Mesendoderm (in vitro differentiated cells): ENCODE measurements around the gene EFEMP1.

Experiments used
- DNase-seq: peaks from one replicate; pipeline ENCODE4 v3.0.0; 2013
- H2AK5ac ChIP-seq: 2 replicates; pipeline ENCODE4 v1.6.1; 2013; ENCODE audit warnings: low read length, inconsistent platforms
- H2BK120ac ChIP-seq: 2 replicates; pipeline ENCODE4 v1.6.1; 2013; ENCODE audit warnings: low read depth, mild to moderate bottlenecking, low read length, moderate library complexity, mixed read lengths
- H2BK15ac ChIP-seq: replicated peaks from 2 replicates; pipeline ENCODE4 v1.6.1; 2013; ENCODE audit warnings: low read depth, mild to moderate bottlenecking, moderate library complexity
- H2BK5ac ChIP-seq: 2 replicates; pipeline ENCODE4 v1.6.1; 2013; ENCODE audit warnings: low read length, inconsistent platforms
- H3K18ac ChIP-seq: 2 replicates; pipeline ENCODE4 v1.6.1; 2013; ENCODE audit warnings: mild to moderate bottlenecking, low read length, mixed read lengths
- H3K23ac ChIP-seq: one replicate; pipeline ENCODE4 v1.6.1; 2013; ENCODE audit warnings: low read length
- H3K27ac ChIP-seq: 2 replicates; pipeline ENCODE4 v1.5.1; 2013; ENCODE audit warnings: low read depth, mild to moderate bottlenecking, inconsistent platforms, low read length, moderate library complexity
- H3K27me3 ChIP-seq: 2 replicates; pipeline ENCODE4 v1.6.1; 2013; ENCODE audit warnings: low read length, control low read depth, mild to moderate bottlenecking, inconsistent platforms; ENCODE audit not compliant: insufficient read depth, poor library complexity
- H3K36me3 ChIP-seq: 2 replicates; pipeline ENCODE4 v1.6.1; 2013; ENCODE audit warnings: low read length, inconsistent platforms; ENCODE audit not compliant: control insufficient read depth, insufficient read depth
- H3K4ac ChIP-seq: one replicate; pipeline ENCODE4 v1.6.1; 2013; ENCODE audit warnings: low read depth, mild to moderate bottlenecking, low read length, moderate library complexity
- H3K4me1 ChIP-seq: 2 replicates; pipeline ENCODE4 v1.6.1; 2013; ENCODE audit warnings: low read depth, low read length, inconsistent platforms; ENCODE audit not compliant: control insufficient read depth
- H3K4me2 ChIP-seq: 2 replicates; pipeline ENCODE4 v1.6.1; 2013; ENCODE audit warnings: low read length
- H3K4me3 ChIP-seq: 2 replicates; pipeline ENCODE4 v1.5.1; 2013; ENCODE audit warnings: mild to moderate bottlenecking, low read length
- H3K56ac ChIP-seq: one replicate; pipeline ENCODE4 v1.6.1; 2013; ENCODE audit warnings: low read length
- H3K79me1 ChIP-seq: 2 replicates; pipeline ENCODE4 v1.6.1; 2013; ENCODE audit warnings: low read length, inconsistent platforms
- H3K79me2 ChIP-seq: 2 replicates; pipeline ENCODE4 v1.6.1; 2013; ENCODE audit warnings: mild to moderate bottlenecking, low read length; ENCODE audit not compliant: control insufficient read depth, insufficient read depth
- H3K9ac ChIP-seq: 2 replicates; pipeline ENCODE4 v1.6.1; 2013; ENCODE audit warnings: low read length, inconsistent platforms
- H4K5ac ChIP-seq: one replicate; pipeline ENCODE4 v1.6.1; 2013; ENCODE audit warnings: low read length
- H4K8ac ChIP-seq: one replicate; pipeline ENCODE4 v1.6.1; 2013; ENCODE audit warnings: low read depth, mild to moderate bottlenecking, control low read depth, low read length, moderate library complexity
- WGBS: extraction: QIAGEN DNeasy Blood & Tissue Kit; methylation state at CpG from one replicate; pipeline ENCODE4 v1.1.7; 2013; ENCODE audit warnings: low lambda C conversion rate, missing lambda C conversion rate; ENCODE audit not compliant: insufficient coverage; ENCODE audit errors: extremely low coverage; 5-methylcytosine and 5-hydroxymethylcytosine counted together

Gene EFEMP1

DNA sequence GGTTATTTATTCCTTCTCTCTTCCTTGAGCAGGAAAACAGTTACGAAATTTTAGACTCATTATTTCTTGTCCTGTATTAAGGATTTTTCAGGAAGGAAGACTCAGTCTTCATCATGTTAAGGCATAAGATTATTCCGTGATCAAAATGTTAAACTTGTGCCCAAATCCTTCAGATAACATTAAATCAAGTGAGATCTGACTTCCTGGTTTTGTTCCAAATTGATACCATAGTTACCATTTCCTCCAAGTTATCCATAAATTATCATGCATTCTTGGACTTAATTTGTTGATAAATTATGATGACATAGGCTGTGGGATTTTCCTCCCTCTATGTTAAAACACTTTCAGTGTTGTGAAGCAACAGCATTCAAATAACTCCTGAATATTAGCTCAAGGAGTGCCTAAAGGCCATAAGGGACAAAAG lies 31.9 kb downstream of the EFEMP1 start:
- no peak overlapping the region for H3K4ac ChIP-seq
- H3K18ac ChIP-seq, result no peak overlapping the region
- H3K4me2 ChIP-seq, result no peak overlapping the region
- no peak overlapping the region for H2BK120ac ChIP-seq
- no peak for DNase-seq
- no peak overlapping the region for H2BK15ac ChIP-seq
- H3K56ac ChIP-seq, result no peak overlapping the region
- H2AK5ac ChIP-seq, result no peak overlapping the region
- no peak overlapping the region for H2BK5ac ChIP-seq
- no peaks in the 10 kb centered on the region for H3K79me1 ChIP-seq
- H3K36me3 ChIP-seq, result no peaks in the 10 kb centered on the region
- no CpG with 5 or more reads among the region's 2 CpGs for WGBS
- H3K4me1 ChIP-seq, result no peaks in the 10 kb centered on the region
- no peaks in the 10 kb centered on the region for H3K79me2 ChIP-seq
- no peak overlapping the region for H3K23ac ChIP-seq
- H3K27ac ChIP-seq, result no peak overlapping the region
- no peak overlapping the region for H3K4me3 ChIP-seq
- H4K8ac ChIP-seq, result no peak overlapping the region
- H3K9ac ChIP-seq, result no peak overlapping the region
- H4K5ac ChIP-seq, result no peak overlapping the region
- H3K27me3 ChIP-seq, result no peaks in the 10 kb centered on the region

DNA sequence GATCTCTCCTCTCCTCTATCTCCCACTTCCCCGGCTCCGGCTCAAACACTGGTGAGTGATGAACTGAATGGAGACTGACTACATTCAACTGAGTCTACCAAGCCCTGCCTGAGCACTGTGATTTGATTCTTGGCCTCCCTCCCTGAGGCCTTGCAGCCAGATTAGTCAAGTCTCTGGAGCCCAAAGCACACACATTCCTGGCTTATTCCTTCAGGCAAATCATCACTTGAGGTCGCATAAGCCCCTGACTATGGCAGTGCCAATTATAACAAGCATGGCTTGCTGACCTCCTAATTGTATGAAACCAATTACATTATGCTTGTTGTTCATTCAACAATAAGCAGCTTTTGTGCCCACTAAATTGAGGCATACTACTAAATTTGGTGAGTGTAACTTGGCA lies 34.6 kb downstream of the EFEMP1 start:
- Histone ChIP-seq H3K23ac (no peak overlapping the region), H4K8ac (no peak overlapping the region), H2AK5ac (no peak overlapping the region), H3K27me3 (no peaks in the 10 kb centered on the region), H3K4me1 (no peaks in the 10 kb centered on the region), H3K9ac (no peak overlapping the region), H2BK120ac (no peak overlapping the region), H3K4ac (no peak overlapping the region), H3K4me3 (no peak overlapping the region), H2BK5ac (no peak overlapping the region), H3K36me3 (no peaks in the 10 kb centered on the region), H3K56ac (no peak overlapping the region), H3K79me2 (no peaks in the 10 kb centered on the region), H3K4me2 (no peak overlapping the region), H3K27ac (no peak overlapping the region), H4K5ac (no peak overlapping the region), H3K79me1 (no peaks in the 10 kb centered on the region), H2BK15ac (no peak overlapping the region), H3K18ac (no peak overlapping the region)
- WGBS, result no CpG with 5 or more reads among the region's 3 CpGs
- DNase-seq, result peak; percentile 31

DNA sequence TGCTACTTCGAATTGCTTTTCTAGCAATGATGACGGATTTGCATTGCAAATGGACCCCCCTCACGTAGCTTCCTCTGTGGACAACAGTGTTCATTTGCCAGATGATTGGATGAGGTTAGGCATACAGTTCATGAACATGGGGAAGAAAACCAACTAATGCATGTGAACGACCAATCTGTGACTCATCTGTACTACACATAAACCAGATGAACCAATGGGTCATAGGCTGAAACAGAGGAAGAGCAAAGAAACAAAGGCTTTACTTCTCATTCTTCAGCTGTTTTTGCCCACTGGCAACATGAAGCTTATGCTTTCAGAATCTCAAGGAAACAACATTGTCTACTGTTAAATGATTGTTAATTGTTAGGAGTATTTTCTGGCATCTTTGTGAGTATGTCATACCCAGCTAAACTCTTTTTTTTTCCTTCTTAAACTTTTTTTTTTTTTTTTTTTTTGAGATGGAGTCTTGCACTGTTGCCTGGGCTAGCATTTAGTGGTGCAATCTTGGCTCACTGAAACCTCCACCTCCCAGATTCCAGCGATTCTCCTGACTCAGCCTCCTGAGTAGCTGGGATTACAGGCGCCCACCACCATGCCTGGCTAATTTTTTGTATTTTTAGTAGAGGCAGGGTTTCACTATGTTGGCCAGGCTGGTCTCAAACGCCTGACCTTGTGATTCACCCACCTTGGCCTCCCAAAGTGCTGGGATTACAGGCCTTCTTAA lies 35.5 kb downstream of the EFEMP1 start:
- H3K27ac ChIP-seq, result no peak overlapping the region
- H3K79me1 ChIP-seq, result no peaks in the 10 kb centered on the region
- H2AK5ac ChIP-seq, result no peak overlapping the region
- H3K36me3 ChIP-seq, result no peaks in the 10 kb centered on the region
- DNase-seq, result no peak
- no peak overlapping the region for H3K56ac ChIP-seq
- no peak overlapping the region for H3K18ac ChIP-seq
- H3K9ac ChIP-seq, result no peak overlapping the region
- no peak overlapping the region for H3K4ac ChIP-seq
- no peaks in the 10 kb centered on the region for H3K27me3 ChIP-seq
- H2BK120ac ChIP-seq, result no peak overlapping the region
- no peak overlapping the region for H3K23ac ChIP-seq
- no peak overlapping the region for H3K4me2 ChIP-seq
- no peak overlapping the region for H3K4me3 ChIP-seq
- no peaks in the 10 kb centered on the region for H3K79me2 ChIP-seq
- no CpG with 5 or more reads among the region's 7 CpGs for WGBS
- no peak overlapping the region for H2BK5ac ChIP-seq
- no peaks in the 10 kb centered on the region for H3K4me1 ChIP-seq
- no peak overlapping the region for H4K8ac ChIP-seq
- no peak overlapping the region for H4K5ac ChIP-seq
- H2BK15ac ChIP-seq, result no peak overlapping the region

DNA sequence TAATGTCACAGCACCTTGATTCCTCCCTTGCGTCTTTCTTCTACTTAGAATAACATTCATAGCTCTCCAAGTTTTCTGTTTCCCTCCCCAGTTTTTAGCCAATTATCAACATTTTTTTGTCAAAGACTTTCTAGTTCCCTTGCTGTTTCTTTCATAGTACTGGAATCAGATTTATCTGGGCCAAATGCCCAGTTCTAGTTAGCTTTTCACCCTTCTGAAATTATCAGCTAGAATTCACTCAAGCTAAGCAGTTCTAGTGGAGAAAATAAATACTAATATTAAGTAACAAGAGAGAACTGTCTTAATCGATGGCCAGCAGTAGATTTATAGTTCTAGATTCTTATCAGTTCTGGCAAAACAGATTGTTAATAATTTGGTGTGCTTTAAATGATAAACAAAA lies 36.2 kb downstream of the EFEMP1 start:
- Histone ChIP-seq H2BK120ac (no peak overlapping the region), H4K8ac (no peak overlapping the region), H3K4ac (no peak overlapping the region), H3K4me2 (no peak overlapping the region), H3K4me3 (no peak overlapping the region), H3K4me1 (no peaks in the 10 kb centered on the region), H2BK5ac (no peak overlapping the region), H3K27ac (no peak overlapping the region), H2AK5ac (no peak overlapping the region), H3K18ac (no peak overlapping the region), H3K23ac (no peak overlapping the region), H2BK15ac (no peak overlapping the region), H3K36me3 (no peaks in the 10 kb centered on the region), H3K56ac (no peak overlapping the region), H3K9ac (no peak overlapping the region), H3K79me2 (no peaks in the 10 kb centered on the region), H3K27me3 (no peaks in the 10 kb centered on the region), H4K5ac (no peak overlapping the region), H3K79me1 (no peaks in the 10 kb centered on the region)
- WGBS, result no CpG with 5 or more reads among the region's 2 CpGs
- no peak for DNase-seq

DNA sequence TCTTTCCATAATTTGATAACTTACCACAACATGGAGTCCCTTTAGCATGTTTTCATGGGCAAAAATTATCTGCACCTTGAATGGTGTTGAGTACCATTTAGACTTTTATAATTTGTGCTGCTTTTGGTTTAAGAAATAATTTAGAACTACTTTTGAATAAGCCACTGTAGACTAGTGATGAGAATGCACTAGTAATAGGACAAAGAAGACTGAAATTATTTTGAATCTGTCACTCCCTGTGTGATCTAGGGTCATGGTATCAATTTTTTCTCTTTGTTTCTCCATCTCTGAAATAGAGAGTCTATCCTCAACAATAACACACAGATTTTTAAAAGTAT lies 37.7 kb downstream of the EFEMP1 start:
- Histone ChIP-seq H3K4me3 (no peak overlapping the region), H2AK5ac (no peak overlapping the region), H4K8ac (no peak overlapping the region), H2BK5ac (no peak overlapping the region), H4K5ac (no peak overlapping the region), H3K4ac (no peak overlapping the region), H3K79me1 (no peaks in the 10 kb centered on the region), H3K27ac (no peak overlapping the region), H3K9ac (no peak overlapping the region), H3K56ac (no peak overlapping the region), H3K79me2 (no peaks in the 10 kb centered on the region), H2BK15ac (no peak overlapping the region), H3K4me2 (no peak overlapping the region), H3K27me3 (no peaks in the 10 kb centered on the region), H3K18ac (no peak overlapping the region), H3K4me1 (no peaks in the 10 kb centered on the region), H2BK120ac (no peak overlapping the region), H3K23ac (no peak overlapping the region), H3K36me3 (no peaks in the 10 kb centered on the region)
- no peak for DNase-seq
